T-helper 1 cell treated with Interleukin-12 subunit alpha and Interleukin-12 subunit beta and Interleukin-4 antibody, amounts not matched to agents 30 ng/mL and 1 ng/mL, for 36 hours (primary cell): ENCODE measurements around the gene SLC35F1. TPM values are rescaled to one million over a fixed set of nuclear protein-coding genes. Genes with fewer than 3 reads are reported as not detected.
"Not testable (repeated sequence)": the region's sequence is repeated elsewhere in the genome, so short reads cannot be mapped to it uniquely, and the experiment has no call there.

Experiments used
- intact Hi-C: fragments of 100-400 bp; cut with micrococcal nuclease; formaldehyde crosslinking; loops from one replicate; pipeline ENCODE4 v1.15.1; 2024
- total RNA-seq: library from RNA; stranded (reverse); gene quantifications from 2 replicates; pipeline ENCODE4 v1.2.3, GENCODE V29; 2022

Gene SLC35F1
- total RNA-seq, 1 donor from 2014 or later = not detected

DNA sequence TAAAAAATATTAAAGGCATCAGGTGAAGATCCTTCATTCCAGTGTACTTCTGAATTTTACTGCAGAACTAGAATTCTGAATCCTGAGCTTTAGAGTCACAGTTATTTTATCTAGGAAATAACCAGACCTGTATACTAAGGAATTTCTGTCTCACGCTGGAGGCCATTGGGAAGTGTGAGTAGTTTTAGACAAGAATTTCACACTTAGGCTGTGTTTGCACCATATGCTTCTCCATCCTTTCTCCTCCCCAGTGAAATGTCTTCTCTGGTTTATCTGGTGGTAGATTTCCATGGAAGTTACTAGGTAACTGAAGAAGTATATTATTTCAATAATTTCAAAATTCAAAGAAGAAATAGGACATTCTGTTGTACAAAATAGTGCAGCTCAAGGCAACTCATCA is 83.1 kb downstream of the SLC35F1 start:
- intact Hi-C loops = no loop called here

DNA sequence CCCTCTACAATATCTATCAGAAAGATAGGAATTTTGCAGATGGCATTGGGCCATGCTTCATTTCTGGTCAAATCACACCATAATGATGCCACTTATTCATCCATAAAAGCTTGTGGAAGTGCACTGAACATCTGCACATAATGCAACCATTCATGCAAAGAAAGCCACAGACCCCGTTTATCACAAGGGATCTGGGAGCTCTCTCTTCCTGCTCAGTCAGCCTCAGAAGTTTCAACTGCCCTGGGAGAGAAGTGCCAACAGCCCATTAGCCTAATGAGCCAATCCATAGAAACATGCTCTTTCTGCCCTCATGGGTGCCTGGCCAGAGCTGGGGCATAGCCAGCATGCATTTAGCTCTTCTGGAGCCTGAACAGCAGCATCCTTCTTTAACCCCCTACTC is 85.8 kb downstream of the SLC35F1 start:
- intact Hi-C loops = no loop called here

DNA sequence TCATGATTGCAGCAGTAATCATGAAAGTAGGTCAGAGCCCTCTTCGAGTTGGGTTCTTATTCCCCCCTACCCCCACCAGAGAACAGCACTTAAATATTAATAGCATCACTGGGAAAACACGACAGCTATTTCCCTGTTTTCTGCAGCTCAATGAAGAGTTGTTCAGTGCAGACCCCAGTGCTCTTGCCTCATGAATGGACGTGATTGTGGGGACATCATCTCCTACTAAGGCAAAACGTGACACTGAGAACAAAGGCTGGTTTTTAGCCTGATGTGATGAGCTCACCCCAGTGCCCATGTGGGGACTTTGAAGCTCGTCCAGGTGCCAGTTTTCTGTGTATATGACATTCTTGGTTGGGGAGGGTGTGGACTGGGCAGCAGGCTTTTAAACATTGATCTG is 105.9 kb downstream of the SLC35F1 start:
- intact Hi-C loops = no loop called here

DNA sequence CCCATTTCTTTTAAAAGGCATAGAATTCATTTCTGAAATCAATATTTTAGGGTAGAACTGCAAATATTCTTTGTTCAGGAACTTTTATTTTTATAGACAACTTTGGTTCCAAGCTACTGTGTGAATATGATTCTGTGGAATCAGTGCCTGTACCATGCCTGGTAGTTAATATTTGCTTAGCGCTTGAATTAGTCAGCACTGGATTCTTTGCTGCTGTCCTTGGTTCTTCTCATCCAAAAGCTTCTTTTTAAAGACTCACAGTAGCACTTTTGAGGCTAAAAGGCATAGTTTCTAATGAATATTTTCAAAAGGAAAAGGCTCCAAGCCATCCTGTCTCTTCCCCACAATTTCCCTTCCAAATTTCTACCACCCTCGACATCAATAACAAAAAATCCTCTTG is 109.5 kb downstream of the SLC35F1 start:
- intact Hi-C loops = no loop called here

DNA sequence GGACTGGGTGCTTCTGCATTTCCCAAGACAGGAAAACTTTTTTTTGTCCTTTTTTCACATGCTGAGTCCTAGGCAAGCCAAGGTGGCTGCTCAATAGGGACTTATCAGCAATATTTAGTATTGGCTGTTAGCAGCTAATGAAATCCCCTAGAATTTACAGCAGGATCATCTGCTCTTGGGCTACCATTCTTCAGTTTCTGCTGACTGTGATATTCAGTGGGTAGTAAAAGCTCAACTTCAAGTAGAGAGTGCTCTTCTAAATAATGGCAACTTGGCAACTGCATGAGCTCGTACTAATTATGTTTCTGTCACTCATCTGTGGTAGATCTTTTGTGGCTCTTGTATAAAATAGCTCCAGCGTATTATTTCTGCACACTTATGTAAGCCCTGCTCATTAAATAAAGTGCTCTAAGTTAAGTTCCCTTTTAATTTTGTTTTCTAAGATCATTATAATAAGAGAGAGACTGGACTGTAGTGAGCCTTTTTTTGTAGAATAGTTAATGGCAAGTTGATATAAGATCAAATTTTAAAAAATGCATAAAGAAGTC is 110.3 kb downstream of the SLC35F1 start:
- intact Hi-C loops = no loop called here

DNA sequence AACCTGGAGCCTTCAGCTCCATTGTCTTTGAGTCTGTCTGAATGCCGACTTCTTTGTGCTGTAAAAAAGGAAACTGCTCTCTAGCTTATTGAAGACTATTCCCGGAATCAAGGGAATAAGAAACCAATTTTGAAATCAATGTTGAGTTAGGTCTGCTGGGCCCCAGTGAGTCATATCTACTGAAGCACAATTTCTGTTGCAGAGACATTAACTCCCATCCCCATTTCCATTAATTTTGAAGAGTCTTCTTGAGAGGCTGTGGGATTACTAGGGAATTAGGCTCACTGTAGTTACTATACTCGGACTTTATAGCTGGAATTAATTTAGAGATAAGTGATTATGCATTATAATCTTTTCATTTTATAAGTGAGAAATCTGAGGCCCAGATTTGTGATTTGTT is 116.7 kb downstream of the SLC35F1 start:
- intact Hi-C loops = no loop called here

DNA sequence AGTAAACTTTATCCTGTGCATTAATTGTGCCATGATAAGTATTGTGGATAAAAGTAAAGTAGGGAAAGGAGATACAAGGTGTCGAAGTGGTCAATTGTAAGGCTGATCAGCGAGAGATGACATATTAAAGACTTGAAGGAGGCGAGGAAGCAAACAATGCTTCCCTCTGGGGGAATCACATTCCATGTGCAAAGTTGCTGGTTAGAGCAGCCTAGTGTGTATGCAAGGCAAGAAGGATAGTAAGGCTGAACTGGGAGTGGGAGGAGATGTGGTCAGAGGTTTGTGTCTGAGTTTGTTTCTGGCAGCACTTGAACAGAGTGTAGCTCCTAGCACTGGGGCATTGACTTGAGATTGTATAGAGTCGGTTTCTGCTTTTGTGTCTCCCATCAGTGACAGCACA is 122.9 kb downstream of the SLC35F1 start:
- intact Hi-C loops = no loop called here

DNA sequence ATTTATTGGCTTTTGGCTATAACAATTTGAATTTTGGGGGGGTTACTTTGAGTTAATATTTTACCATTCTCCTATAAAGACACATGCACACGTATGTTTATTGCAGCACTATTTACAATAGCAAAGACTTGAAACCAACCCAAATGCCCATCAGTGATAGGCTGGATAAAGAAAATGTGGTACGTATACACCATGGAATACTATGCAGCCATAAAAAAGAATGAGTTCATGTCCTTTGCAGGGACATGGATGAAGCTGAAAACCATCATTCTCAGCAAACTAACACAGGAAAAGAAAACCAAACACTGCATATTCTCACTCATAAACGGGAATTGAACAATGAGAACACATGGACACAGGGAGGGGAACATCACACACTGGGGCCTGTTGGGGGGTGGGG is 130.4 kb downstream of the SLC35F1 start:
- intact Hi-C loops = not testable (repeated sequence)

DNA sequence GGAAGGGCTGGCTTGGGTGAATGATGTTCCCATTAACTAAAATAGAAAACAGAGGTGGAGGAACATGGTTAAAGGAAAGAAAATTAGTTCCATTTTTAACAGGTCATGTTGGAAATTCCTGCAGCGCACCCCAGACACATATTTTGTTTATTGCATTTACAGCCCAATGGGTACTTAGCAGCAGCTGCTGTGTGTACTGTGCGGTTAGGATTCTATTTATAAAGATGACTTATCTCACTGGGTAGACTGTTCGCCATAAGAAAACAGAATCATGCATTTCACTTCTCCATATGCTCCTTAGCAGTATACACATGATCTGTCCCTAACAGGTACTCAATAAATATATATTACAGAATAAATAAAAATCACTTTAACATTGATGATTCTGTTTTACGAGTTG is 135.8 kb downstream of the SLC35F1 start:
- intact Hi-C loops = no loop called here

DNA sequence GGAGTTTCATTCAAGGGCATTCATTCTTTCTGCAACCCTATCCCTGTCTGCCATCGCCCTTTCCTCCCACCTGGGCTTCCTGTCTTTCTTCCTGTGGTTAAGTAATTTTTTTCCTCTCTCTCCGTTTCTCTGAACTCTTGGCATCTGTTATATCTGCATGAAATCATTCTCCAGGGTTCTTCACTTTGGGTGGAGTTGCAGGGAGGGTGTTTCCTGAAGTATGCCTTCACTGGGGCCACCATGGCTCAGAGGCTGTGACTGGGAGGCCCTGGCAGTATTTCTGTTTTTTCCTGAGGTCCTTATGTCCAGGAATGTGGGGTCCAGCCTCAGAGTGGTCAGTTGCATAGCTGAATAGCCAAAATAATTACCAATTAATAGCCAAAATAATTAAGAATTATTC is 137.2 kb downstream of the SLC35F1 start:
- intact Hi-C loops = no loop called here

DNA sequence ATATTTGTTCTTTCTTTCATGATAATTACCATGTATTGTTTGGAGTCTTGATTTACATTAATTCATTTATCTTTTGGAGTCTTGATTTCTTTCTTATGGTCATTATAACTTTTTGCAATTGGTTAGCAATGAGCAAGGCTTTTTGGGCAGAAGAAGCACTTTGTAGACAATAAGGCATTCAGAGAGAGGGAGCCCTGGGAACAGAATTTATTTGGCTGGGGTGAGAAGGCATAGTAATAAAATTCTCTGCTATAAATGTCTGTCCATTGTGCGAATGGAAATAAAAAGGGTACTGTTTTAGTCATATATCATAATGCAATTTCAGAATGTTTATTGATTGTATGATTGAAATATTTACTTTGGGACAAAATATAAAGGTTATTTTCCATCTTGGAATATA is 147.0 kb downstream of the SLC35F1 start:
- intact Hi-C loops = no loop called here

DNA sequence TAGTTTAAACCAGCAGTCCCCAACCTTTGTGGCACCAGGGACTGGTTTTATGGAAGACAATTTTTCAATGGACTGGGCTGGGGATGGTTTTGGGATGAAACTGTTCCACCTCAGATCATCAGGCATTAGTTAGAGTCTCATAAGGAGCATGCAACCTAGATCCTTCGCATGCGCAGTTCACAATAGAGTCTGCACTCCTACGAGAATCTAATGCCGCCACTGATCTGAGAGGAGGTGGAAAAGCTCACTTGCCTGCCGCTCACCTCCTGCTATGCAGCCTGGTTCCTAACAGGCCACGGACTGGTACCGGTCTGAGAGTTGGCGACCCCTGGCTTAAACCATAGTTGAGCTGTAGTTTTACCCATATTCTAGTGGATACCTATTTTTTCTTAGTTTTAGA is 154.6 kb downstream of the SLC35F1 start:
- intact Hi-C loops = no loop called here

DNA sequence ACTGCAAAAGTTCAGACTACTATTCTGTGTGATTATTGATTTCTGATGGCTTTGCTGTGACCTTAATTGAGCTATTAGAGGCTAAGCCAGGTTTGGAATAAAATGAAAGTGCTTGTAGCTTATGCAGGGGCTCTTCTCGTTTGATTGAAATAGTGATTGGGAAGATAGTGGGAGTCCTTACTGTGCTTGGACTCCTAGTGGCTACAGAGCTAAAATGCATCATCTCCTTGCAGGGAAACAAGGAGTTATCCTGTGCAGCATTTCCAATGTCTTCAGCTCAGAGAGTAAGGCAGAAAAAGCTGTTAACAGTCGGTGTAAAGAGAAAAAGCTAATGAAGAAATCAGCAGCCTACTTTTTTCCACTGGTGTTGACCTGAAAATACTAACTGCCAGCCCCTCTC is 173.5 kb downstream of the SLC35F1 start:
- intact Hi-C loops = no loop called here

DNA sequence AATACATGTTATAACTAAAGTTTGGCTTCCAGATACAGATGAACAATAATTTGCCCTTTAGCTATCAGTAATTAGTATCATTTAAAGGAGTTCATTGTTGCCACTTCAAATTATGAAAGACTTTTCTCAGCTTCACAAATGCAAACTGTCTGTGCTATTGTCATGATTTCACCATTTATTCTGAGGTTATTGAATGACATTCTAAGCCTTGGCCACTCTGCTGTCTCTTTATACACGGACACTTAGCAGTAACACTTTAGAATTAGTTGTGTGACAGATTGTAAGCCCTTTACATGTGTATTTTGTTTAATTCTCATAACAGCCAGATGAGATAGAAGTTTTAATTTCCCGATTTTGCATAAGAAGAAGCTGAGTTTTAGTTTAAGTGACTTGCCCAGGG is 176.6 kb downstream of the SLC35F1 start:
- intact Hi-C loops = no loop called here

DNA sequence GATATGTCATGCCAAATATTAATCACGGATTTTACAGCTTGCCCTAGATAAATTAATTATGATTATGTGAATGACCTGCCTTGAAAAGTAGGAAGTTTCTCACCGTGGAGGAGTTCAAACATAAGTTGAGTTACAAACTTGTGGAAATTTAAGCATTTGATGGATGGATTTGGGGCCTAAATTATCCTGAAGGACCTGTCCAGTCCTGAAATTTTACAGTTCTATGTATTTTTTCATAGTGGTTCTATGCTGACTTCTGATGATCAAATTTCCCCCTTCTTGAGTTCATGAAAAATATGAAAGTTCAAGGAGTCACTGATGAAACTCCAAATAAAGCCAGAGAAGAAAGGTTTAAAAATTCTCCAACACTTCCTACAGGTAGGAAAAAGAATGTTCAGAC is 178.6 kb downstream of the SLC35F1 start:
- intact Hi-C loops = no loop called here

DNA sequence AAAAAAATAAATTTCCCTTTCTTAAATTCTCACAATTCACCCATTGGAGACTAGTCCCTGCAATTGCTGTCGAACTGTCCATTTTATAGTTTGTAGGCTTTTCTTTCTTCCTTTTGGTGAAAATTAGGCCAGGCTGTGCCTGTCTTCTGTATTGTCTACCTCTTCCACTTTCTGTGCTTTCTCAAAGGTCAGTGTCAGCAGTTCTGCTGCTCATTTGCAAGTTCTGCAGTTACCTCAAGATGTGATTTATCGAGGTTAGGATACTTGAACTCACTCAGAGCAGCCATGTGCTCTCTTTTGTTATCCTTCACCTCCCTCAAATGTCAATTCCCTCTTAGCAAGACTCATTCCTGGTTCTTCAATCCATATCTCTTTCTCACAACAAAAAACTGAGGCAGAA is 179.1 kb downstream of the SLC35F1 start:
- intact Hi-C loops = no loop called here

DNA sequence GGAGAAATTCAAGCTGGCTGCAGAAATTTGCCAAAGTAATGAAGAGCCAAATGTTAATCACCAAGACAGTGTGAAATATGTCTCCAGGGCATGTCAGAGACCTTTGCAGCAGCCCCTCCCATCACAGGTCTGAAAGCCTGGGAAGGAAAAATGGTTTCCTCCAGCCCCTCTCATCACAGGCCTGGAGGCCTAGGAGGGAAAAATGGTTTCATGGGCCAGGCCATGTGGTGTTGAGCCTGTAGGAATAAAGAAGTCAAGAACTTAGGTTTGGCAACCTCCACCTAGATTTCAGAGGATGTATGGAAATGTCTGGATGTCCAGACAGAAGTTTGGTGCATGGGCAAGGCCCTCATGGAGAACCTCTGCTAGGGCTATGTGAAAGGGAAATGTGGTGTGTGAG is 185.0 kb downstream of the SLC35F1 start:
- intact Hi-C loops = no loop called here

DNA sequence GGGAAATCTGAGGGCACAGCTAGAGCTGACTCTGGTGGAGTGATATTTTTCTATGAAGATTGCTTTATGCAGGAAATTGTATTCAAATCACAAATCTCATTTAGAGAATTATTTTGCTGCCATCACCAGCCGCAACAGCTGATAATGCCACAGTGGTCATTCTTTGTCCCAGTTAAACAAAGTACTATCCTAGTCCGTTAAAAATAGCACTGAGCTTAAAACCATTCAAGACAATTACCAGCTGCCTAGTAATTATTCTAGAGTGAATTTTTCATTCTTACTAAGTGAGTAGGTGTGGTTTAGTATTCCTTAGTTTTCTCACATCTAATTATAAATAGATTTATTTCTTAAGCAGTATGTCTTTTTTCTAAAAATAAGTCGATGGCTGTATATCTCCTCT is 190.5 kb downstream of the SLC35F1 start:
- intact Hi-C loops = no loop called here

DNA sequence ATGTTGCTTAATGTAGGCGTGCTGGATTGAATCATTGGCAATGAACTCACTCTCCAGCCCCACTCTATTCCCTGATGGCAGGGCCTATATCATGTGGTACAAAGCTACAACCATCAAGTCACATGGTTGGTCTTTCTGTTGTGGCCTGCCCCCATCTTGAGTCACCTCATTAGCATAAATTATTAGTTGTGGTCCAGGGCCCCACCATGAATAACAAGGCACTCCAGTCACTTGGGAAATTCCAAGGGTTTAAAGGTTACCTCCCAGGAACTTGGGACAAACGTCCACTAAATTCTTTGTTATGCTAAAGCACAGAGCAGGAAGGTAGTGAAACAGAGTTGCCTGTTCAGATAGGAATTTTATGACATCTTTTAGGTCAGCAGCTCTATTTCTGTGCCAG is 193.7 kb downstream of the SLC35F1 start:
- intact Hi-C loops = no loop called here

DNA sequence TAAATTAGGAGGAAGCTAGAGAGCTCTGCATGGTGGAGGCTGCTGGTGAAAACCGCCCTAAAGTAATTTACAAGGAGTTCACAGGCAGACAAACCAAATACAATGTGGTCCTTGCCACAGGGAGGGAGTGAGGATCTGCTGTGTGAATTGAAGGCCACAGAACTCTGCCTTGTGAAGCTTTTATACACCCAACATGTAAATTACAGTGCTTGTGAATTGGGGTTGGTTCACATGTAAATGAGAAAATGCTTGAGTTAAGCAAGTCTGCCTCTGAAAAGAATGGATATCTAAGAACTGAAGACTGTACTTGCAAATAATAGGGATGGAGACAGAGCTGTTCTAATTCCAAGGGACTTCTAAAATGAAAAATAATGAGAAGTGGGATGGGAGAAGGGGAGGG is 194.2 kb downstream of the SLC35F1 start:
- intact Hi-C loops = no loop called here

DNA sequence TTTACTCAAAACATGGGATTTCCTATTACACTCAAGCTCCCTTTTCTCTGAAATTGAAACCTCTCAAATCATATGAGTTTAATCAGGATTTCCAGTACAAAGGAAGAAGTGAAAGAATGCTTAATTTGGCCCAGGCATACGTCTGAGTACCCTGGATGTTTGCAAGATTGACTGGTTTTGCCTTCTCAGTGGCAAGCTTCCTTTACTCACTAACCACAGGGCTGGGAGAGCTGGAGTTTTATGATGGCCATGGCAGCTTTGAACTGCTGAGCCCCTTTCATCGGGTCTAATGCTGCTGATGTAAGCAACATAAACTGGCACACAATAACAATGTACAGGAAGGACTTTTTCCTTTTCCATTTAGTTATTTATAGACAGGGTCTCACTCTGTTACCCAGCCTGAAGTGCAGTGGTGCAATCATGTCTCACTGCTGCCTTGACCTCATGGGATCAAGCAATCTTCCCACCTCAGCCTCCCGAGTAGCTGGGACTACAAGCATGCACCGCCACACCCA is 194.8 kb downstream of the SLC35F1 start:
- intact Hi-C loops = no loop called here

DNA sequence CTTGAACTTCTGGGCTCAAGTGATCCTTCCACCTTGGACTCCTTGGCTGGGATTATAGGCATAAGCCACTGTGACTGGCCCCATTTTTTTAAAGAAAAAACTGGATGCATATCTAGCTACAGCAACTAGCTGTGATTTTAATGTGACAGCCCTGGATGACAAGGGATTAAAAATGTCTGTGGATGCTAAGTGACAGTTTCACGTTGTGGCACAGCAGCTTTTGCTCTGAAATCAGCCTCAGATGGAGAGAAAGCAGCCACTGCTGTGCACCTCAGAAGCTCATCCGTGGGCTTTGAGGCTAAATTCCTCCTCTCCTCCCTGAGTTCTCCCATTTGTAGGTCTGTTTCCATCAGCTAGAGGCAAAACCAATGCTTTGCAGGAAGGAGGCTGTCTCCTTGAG is 195.3 kb downstream of the SLC35F1 start:
- intact Hi-C loops = no loop called here

DNA sequence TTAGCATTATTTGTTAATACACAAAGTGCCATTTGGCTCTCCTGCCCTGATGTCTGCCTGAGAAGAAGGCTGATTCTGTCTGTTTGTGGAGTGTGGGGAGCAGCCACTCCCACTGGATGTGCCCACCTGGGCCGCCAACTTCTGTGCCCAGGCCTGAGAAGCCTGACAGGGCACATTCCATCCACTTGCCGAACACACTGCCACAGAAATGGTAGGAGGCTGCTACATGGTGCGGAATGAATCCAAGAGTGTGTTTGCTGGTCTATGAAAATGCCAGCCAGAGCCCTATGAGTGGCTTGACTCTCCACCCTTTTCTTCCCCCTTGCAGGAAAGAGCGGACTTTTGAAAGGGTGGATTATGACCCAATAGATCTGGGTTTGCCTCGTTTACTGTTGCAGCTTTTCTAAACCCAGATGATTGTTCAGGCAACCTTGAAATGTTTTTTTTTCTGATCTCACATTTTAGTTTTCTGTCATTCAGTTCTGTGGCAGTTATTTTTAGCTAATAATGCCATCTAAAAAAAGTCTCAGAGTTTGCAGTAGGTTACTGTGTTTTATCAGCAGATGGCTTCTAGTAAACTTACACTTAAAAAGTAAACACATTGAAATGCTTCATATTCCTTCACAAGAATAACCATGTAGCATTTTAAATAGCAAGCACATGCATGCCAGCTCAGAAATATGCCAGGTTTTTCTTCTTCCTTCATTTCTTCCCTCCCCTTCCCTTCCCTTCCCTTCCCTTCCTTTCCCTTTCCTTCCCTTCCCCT is 196.5 kb downstream of the SLC35F1 start:
- intact Hi-C loops = no loop called here
